GM18499 (cell line): ENCODE results near the gene RASL11A.
"Not testable (repeated sequence)": the region's sequence is repeated elsewhere in the genome, so short reads cannot be mapped to it uniquely, and the experiment has no call there.

Source experiments
- ATAC-seq: cut with Tn5 transposase; IDR thresholded peaks from one replicate; pipeline ENCODE4 v1.9.1; 2021; ENCODE audit warnings: moderate number of reproducible peaks; ENCODE audit not compliant: insufficient read depth, unreplicated experiment

The RASL11A gene

GRCh38 chr13:27270594-27271520 is at the start of gene RASL11A:
TSS of gene RASL11A (plus strand) at chr13:27270830. CDS start at chr13:27270945, 115 bp downstream.
- no peak for ATAC-seq

GRCh38 chr13:27222100-27222499 is 48.5 kb upstream of the RASL11A start:
- not testable (repeated sequence) for ATAC-seq

- no peak for ATAC-seq
These were observed 43.6 kb upstream of the RASL11A start for GRCh38 chr13:27226991-27227390.

GRCh38 chr13:27228131-27228530 is 42.5 kb upstream of the RASL11A start:
- ATAC-seq = no peak

GRCh38 chr13:27229642-27230041 is 41.0 kb upstream of the RASL11A start:
- no peak for ATAC-seq

- ATAC-seq = no peak
These were observed 36.7 kb upstream of the RASL11A start for GRCh38 chr13:27233964-27234363.

GRCh38 chr13:27236478-27236877 is 34.2 kb upstream of the RASL11A start:
- no peak for ATAC-seq

GRCh38 chr13:27242702-27243101 is 27.9 kb upstream of the RASL11A start:
- ATAC-seq = no peak

- ATAC-seq = no peak
These were observed 25.0 kb upstream of the RASL11A start for GRCh38 chr13:27245610-27246009.

- peak; percentile 2 for ATAC-seq
These were observed 19.8 kb upstream of the RASL11A start for GRCh38 chr13:27250833-27251165.

GRCh38 chr13:27251166-27252091 is 19.2 kb upstream of the RASL11A start, which contains the start of gene RPL21:
TSS of gene RPL21 (plus strand) at chr13:27251558. CDS start at chr13:27253777, 2,219 bp downstream.
- ATAC-seq = peak; percentile 68

- ATAC-seq = no peak
These were observed 18.2 kb upstream of the RASL11A start for GRCh38 chr13:27252467-27252866.

GRCh38 chr13:27257233-27257568 is 13.4 kb upstream of the RASL11A start:
- no peak for ATAC-seq

- ATAC-seq = no peak
These were observed 12.9 kb upstream of the RASL11A start for GRCh38 chr13:27257648-27258253.

- ATAC-seq = no peak
These were observed 11.8 kb upstream of the RASL11A start for GRCh38 chr13:27258637-27259386.

GRCh38 chr13:27259831-27260230 is 10.8 kb upstream of the RASL11A start:
- no peak for ATAC-seq

- no peak for ATAC-seq
These were observed 9.2 kb upstream of the RASL11A start for GRCh38 chr13:27261396-27261795.

- no peak for ATAC-seq
These were observed 7.2 kb upstream of the RASL11A start for GRCh38 chr13:27263438-27263837.

- no peak for ATAC-seq
These were observed 6.4 kb upstream of the RASL11A start for GRCh38 chr13:27264181-27264580.

- ATAC-seq = no peak
These were observed 6.0 kb upstream of the RASL11A start for GRCh38 chr13:27264648-27265047.
